Mucosa of descending colon (tissue), 3 donors: ENCODE measurements around the gene KRTAP19-8. TPM values are rescaled to one million over a fixed set of nuclear protein-coding genes. Genes with fewer than 3 reads are reported as not detected.

Experiments
- ATAC-seq: fragments of 200-7000 bp; cut with Tn5 transposase; one replicate; pipeline ENCODE4 v1.9.1; 2020; ENCODE audit warnings: mild to moderate bottlenecking, moderate library complexity
- DNase-seq, 3 donors: peaks; one replicate each; pipeline ENCODE4 v3.0.0-alpha.2; 2020
- H3K36me3 ChIP-seq: fragments of 200-600 bp; one replicate; pipeline ENCODE4 v1.8.0; 2021; ENCODE audit warnings: low read depth, mild to moderate bottlenecking
- H3K4me1 ChIP-seq: fragments of 200-600 bp; one replicate; pipeline ENCODE4 v1.8.0; 2021; ENCODE audit warnings: low read depth, mild to moderate bottlenecking
- H3K4me3 ChIP-seq: fragments of 200-600 bp; one replicate; pipeline ENCODE4 v1.8.0; 2021; ENCODE audit warnings: mild to moderate bottlenecking
- H3K9me3 ChIP-seq: fragments of 200-600 bp; one replicate; pipeline ENCODE4 v1.8.0; 2021; ENCODE audit warnings: mild to moderate bottlenecking
- intact Hi-C, 2 donors: fragments of 100-400 bp; cut with DNase I in 1 of 2; cut with micrococcal nuclease in 1 of 2; formaldehyde crosslinking; loops; one replicate each; pipeline versions ENCODE4 v1.11.0 to v1.11.1; 2022; cut with DNase I, micrococcal nuclease
- total RNA-seq, 3 donors: library from RNA; stranded (reverse); fragmentation: NEBNext Ultra II Directional in 2 of 3; extraction: Animal tissue kit (Norgen Biotek cat#: 25700) in 2 of 3; gene quantifications; one replicate each; pipeline versions ENCODE4 v1.2.1 to v1.2.4, GENCODE V29; 2021 to 2023
- TF ChIP-seq, protein P1 (sequence below): fragments of 200-600 bp; IDR thresholded peaks from one replicate; pipeline ENCODE4 v1.8.0; 2022; ENCODE audit warnings: antibody characterized with exemption, mild to moderate bottlenecking
- donor health status: DM: no; HTN: no; CAD: no; lungs with moderate emphysema.
- donor health status: DM: no; HTN: no; CAD: no.
- donor health status: DM: no; HTN: yes; CAD: no.

Gene KRTAP19-8
- total RNA-seq, 3 donors from 2014 or later = not detected

DNA sequence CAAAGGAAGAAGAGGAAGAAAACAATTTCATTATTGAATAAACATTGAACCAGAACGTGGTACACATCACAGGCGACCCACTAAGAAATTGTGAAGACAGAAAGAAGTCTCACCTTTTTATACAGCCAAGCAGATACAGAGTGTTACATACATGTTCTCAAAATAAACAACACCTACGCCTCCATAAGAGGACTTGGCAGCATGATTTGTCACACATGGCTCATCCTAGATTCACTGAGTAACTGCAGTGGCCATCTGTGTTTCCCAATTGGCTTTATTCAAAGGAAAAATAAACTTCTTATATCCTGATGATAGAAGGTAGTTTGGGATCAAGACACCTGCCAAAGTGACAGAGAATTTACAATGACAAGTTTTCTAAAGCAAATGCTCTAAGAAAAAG lies 7.6 kb upstream of the KRTAP19-8 start:
- no peak overlapping the region for H3K4me3 ChIP-seq

DNA sequence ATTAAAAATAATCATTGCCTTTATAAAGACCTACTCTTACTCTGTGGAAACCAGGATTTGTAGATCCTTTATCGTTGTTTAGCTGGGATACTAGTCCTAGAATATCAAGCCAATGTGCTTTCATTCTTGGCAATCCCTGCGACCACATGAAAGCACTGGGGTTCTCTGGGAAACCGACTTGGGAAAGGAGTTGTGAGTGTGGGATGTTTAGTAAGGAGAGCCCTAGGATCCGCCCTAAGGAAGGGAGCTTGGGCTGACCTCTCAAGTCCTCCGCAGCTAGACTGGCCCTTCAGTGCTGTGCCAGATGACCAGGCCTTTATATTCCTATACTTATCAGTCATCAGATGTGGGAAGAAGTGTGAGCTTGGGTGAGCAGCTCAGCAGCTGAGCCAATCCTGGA lies 5.2 kb upstream of the KRTAP19-8 start:
- Histone ChIP-seq H3K4me1 (no peaks in the 10 kb centered on the region), H3K9me3 (no peaks in the 10 kb centered on the region), H3K36me3 (no peaks in the 10 kb centered on the region), H3K4me3 (no peak overlapping the region)
- intact Hi-C loops = no loop called here
- TF ChIP-seq, protein P1, sequence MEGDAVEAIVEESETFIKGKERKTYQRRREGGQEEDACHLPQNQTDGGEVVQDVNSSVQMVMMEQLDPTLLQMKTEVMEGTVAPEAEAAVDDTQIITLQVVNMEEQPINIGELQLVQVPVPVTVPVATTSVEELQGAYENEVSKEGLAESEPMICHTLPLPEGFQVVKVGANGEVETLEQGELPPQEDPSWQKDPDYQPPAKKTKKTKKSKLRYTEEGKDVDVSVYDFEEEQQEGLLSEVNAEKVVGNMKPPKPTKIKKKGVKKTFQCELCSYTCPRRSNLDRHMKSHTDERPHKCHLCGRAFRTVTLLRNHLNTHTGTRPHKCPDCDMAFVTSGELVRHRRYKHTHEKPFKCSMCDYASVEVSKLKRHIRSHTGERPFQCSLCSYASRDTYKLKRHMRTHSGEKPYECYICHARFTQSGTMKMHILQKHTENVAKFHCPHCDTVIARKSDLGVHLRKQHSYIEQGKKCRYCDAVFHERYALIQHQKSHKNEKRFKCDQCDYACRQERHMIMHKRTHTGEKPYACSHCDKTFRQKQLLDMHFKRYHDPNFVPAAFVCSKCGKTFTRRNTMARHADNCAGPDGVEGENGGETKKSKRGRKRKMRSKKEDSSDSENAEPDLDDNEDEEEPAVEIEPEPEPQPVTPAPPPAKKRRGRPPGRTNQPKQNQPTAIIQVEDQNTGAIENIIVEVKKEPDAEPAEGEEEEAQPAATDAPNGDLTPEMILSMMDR = no peak
- no peak for ATAC-seq
- DNase-seq = no peak

More for the DNA sequence above, 7.6 kb upstream of the KRTAP19-8 start:
- no peaks in the 10 kb centered on the region for H3K9me3 ChIP-seq
- ATAC-seq (no peak), DNase-seq (no peak)
- H3K36me3 ChIP-seq = no peaks in the 10 kb centered on the region
- TF ChIP-seq, protein P1 = no peak
- intact Hi-C loops = no loop called here
- no peaks in the 10 kb centered on the region for H3K4me1 ChIP-seq

DNA sequence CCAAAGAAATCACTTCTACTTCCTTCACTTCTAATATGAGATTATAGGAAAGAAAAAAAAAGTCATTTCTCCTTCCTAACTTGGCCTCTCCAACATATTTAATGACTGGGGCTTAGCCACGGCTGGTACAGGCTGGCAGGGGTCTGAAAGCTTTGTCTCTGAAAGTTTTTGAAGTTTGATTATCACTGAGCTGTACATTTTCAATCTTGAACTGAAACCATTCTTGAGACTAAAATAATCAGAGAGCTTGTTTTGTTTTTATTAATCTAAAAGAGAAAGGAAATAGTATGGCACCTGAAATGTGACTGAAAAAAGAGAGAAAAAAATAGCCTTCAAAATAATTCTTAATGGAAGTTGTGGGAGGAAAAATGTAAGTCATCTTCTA lies 3.8 kb upstream of the KRTAP19-8 start:
- ATAC-seq (no peak), DNase-seq (no peak)
- Histone ChIP-seq H3K36me3 (no peaks in the 10 kb centered on the region), H3K4me3 (no peak overlapping the region), H3K9me3 (no peaks in the 10 kb centered on the region), H3K4me1 (no peaks in the 10 kb centered on the region)
- TF ChIP-seq, protein P1 = no peak
- intact Hi-C loops = no loop called here

DNA sequence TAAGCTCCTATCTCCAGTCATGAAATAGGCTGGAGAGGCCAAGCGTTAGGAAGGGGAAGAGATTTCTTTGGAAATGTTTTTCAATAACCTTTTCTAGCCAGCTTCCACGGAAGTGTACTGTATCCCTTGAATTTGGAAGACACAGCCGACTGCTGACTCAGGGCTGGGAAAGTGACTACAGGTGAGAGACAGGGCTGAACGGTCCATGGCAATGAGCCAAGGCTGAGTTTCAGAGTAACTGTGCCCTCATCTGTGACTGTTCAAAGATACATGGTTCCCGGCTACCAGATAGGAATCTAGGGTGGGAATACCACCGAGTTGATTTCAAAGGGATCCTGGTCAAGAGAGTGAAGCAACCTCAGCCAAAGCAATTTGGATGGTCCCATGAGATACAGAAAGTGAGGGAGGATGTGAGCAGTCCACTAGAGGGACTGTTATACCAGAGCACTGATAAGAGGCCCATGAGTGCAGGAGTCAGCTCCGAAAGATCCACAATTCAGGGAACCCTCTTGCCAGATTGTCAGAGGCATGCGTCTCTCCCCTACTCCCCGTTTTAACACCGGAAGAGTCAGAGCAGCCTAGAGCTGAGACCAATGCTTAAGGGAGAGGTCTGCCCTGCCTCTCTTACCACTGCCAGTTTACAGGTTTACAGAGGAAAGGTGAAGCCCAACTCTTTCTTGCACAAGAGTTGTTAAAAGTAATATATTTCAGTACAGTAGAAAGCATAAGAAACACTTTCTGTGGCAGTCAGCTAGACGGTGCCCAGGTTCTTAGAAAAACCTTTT lies 3.2 kb upstream of the KRTAP19-8 start:
- TF ChIP-seq, protein P1 = no peak
- H3K4me1 ChIP-seq = no peaks in the 10 kb centered on the region
- H3K4me3 ChIP-seq = no peak overlapping the region
- H3K9me3 ChIP-seq = peaks cover 2% of the 10 kb centered on the region
- no peaks in the 10 kb centered on the region for H3K36me3 ChIP-seq
- DNase-seq (no peak), ATAC-seq (no peak)
- intact Hi-C loops = no loop called here

DNA sequence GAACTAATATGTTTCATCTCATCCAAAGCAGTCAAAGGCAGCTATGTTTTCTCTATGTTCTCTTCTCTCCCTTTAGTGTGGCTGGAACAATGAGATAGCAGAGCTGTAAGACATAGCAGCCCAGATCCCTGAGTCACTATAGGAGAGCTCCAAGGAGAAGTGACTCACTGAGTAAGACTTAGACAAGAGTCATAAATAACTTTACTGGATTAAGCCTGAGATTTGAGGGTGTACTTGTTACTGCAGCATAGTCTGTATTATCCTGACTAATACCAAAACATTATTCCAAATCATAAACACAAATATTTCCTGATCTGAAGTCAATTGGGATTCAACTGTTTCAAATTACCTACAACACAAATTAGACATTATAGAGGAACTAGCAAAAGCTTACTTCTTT lies 3.9 kb downstream of the KRTAP19-8 start:
- no peak for DNase-seq
- intact Hi-C loops = no loop called here

More for the DNA sequence above, 3.9 kb downstream of the KRTAP19-8 start:
- Histone ChIP-seq H3K36me3 (no peaks in the 10 kb centered on the region), H3K4me3 (no peak overlapping the region), H3K9me3 (peaks cover 13% of the 10 kb centered on the region), H3K4me1 (no peaks in the 10 kb centered on the region)
- TF ChIP-seq, protein P1 = no peak
- ATAC-seq = no peak
